Left ventricle myocardium superior (tissue), 1 donor: ENCODE data around the gene CTTNBP2. TPM values are rescaled to one million over a fixed set of nuclear protein-coding genes. Genes with fewer than 3 reads are reported as not detected.

Experiments used
- ATAC-seq: fragments of 200-7000 bp; cut with Tn5 transposase; one replicate; pipeline ENCODE4 v1.9.1; 2020; ENCODE audit warnings: mild to moderate bottlenecking, moderate library complexity
- DNase-seq: peaks from one replicate; pipeline ENCODE4 v3.0.0-alpha.2; 2020
- intact Hi-C: fragments of 100-400 bp; cut with micrococcal nuclease; formaldehyde crosslinking; loops from one replicate; pipeline ENCODE4 v1.11.0; 2022
- long read RNA-seq: library from polyadenylated mRNA; unstranded; transcript quantifications from one replicate; pipeline ENCODE4 v2.0.0, GENCODE V29; 2021
- total RNA-seq: library from RNA; stranded (reverse); fragmentation: NEBNext Ultra II Directional; extraction: Animal tissue kit (Norgen Biotek cat#: 25700); gene quantifications from one replicate; pipeline ENCODE4 v1.2.1, GENCODE V29; 2021
- donor health status: DM: no; HTN: yes; CAD: no; lungs with severe emphysema.

CTTNBP2 gene, protein sequence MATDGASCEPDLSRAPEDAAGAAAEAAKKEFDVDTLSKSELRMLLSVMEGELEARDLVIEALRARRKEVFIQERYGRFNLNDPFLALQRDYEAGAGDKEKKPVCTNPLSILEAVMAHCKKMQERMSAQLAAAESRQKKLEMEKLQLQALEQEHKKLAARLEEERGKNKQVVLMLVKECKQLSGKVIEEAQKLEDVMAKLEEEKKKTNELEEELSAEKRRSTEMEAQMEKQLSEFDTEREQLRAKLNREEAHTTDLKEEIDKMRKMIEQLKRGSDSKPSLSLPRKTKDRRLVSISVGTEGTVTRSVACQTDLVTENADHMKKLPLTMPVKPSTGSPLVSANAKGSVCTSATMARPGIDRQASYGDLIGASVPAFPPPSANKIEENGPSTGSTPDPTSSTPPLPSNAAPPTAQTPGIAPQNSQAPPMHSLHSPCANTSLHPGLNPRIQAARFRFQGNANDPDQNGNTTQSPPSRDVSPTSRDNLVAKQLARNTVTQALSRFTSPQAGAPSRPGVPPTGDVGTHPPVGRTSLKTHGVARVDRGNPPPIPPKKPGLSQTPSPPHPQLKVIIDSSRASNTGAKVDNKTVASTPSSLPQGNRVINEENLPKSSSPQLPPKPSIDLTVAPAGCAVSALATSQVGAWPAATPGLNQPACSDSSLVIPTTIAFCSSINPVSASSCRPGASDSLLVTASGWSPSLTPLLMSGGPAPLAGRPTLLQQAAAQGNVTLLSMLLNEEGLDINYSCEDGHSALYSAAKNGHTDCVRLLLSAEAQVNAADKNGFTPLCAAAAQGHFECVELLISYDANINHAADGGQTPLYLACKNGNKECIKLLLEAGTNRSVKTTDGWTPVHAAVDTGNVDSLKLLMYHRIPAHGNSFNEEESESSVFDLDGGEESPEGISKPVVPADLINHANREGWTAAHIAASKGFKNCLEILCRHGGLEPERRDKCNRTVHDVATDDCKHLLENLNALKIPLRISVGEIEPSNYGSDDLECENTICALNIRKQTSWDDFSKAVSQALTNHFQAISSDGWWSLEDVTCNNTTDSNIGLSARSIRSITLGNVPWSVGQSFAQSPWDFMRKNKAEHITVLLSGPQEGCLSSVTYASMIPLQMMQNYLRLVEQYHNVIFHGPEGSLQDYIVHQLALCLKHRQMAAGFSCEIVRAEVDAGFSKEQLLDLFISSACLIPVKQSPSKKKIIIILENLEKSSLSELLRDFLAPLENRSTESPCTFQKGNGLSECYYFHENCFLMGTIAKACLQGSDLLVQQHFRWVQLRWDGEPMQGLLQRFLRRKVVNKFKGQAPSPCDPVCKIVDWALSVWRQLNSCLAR (N-terminal part only)
- total RNA-seq: 0.77 TPM
- long read RNA-seq: 0 reads

DNA sequence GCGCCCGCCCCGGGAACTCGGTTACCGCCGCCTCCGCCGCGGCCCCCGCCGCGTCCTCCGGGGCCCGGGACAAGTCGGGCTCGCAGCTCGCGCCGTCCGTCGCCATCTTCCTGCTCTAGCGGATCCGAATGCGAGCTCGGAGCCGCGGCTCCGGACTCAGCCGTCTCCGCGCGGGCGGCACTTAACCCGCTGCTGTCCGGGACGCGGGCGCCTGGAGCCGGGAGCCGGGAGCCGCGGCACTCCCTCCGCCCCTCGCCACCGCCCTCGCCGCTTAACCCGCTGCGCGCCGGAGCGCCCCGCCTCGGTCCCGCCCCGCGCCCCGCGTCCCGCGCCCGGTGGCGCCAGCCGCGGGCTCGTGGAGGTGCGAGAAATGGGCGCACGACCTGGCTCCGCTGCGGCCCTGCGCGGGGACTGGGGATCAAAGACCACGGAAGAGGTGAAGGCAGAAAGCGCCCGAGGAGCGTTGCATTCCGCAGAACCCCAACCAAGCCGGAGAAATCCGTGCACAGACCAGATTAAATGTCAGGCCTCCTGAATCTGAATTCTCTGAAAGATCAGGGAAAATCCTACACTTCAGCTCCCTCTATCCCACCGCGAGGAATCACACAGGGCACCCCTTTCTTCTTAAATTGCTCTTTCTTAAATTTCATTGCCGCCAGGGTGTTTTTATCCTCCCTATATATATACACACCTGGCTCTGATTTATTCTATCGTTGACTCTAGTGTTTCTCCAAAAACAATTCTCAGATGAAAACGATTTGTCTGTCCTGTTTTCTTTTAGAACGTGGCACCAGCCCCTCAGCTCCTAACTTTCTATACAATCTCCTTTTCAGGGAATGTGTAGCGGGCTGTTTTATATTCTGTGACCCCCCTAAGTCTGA, at the start of gene CTTNBP2:
TSS of gene CTTNBP2 (minus strand) at position 132 of the 881 bp plus-strand sequence. CDS start at position 106, 26 bp downstream.
- DNase-seq (peak; percentile 75), ATAC-seq (peak; percentile 89)
- intact Hi-C loops: no loop called here

- ATAC-seq (no peak), DNase-seq (no peak)
- intact Hi-C loops: no loop called here
Measured at GRCh38 chr7:117916309-117916708, 43.1 kb upstream of the CTTNBP2 start.

DNA sequence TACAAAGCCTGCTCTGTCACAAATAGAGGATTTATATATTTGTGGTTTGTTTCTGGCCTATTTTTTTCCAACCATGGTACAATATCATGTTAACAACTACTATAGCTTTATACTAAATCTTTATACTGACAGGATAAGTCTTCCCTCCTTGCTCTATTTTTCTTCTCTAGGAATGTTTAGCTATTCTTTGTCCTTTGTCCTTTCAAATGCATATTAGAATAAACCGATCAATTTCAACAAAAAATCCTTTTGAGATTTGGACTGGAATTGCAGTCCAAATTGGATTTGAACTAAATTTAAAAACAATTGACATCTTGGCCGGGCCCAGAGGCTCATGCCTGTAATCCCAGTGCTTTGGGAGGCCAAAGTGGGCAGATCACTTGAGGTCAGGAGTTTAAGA, 39.2 kb upstream of the CTTNBP2 start:
- ATAC-seq (no peak), DNase-seq (no peak)
- intact Hi-C loops: no loop called here

DNA sequence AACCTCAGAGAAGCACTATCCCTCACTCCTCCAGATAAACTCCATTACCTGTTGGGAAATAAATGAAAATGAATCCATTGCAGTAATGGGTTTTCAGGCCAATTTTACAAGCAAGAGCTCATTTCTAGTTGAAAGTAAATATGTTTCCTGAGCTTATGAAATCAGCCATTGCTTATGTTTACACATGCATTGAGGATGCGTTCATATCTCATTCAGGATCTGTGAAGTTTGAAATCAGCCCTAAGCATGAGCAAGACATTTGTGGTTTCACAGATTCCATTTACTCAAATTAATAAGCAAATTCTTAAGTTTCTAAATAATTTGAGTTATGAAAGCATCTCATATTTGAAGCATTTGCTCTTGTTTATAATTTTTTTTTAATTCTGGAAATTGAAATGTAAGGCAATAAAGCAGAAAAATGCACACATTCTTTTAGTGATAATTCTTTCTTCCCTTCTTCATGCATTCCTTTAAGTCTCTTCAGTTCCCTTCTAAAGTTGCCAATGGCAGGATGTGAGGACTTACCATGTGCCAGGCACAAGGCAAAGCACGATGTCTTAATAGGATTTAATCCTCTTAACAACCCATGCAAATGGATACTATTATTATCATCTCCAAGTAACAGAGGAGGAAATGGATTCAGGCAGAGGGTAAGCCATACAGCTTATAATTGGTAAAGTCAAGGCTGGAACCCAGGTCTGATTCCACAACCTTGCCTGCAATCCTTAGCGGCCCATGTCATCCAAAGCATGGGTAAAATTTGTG, 35.0 kb upstream of the CTTNBP2 start:
- intact Hi-C loops: no loop called here
- ATAC-seq: no peak
- no peak for DNase-seq

- intact Hi-C loops: no loop called here
- DNase-seq: no peak
- ATAC-seq: no peak
Measured at GRCh38 chr7:117907049-117907640, 33.9 kb upstream of the CTTNBP2 start.

- no peak for ATAC-seq
Measured at GRCh38 chr7:117902314-117902889, 29.2 kb upstream of the CTTNBP2 start.

GRCh38 chr7:117901089-117901797, 28.0 kb upstream of the CTTNBP2 start:
- ATAC-seq (no peak), DNase-seq (no peak)
- intact Hi-C loops: no loop called here

More at GRCh38 chr7:117902314-117902889, 29.2 kb upstream of the CTTNBP2 start:
- DNase-seq: no peak
- intact Hi-C loops: no loop called here

DNA sequence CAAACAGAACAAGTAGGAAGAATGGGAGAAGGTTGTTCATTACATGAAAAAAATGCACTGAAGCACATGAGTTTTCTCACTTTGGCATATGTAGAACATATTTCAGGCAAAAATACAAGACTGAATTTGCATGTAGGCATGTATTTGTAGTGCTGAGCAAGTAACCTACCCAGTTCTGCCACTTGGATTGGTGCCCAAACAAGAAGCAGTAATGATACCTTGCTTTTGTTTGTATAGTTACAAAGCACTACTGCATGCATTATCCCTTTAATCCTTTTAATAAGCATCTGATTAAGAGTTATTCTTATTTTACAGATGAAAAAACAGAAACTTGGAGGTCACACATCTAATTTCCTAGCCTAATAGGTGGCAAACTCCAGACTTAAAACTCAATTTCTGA, 23.1 kb upstream of the CTTNBP2 start:
- intact Hi-C loops: no loop called here
- DNase-seq (no peak), ATAC-seq (no peak)

- DNase-seq: no peak
- intact Hi-C loops: no loop called here
- no peak for ATAC-seq
Measured at GRCh38 chr7:117895276-117895675, 22.0 kb upstream of the CTTNBP2 start.

DNA sequence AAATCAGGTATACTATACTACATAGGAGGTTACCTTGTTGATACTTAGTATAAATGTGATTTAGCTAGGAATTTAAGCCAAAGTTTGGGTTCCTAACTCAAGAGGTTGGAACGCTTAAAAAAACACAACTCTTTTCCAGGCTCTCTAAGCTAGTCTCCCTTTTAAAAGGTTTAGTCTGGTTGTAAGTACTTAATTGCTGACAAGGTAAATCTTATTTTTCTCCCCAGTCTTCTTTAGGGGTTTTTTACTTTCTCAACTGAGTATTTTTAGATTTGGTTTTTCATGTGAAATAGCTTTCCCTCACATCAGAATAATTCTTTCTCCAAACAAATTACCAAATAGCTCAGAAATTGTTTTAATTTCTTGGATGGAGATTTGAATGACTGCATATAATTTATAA, 20.8 kb upstream of the CTTNBP2 start:
- intact Hi-C loops: no loop called here
- DNase-seq (no peak), ATAC-seq (no peak)

GRCh38 chr7:117892821-117893220, 19.6 kb upstream of the CTTNBP2 start:
- intact Hi-C loops: no loop called here
- DNase-seq: no peak
- ATAC-seq: no peak

DNA sequence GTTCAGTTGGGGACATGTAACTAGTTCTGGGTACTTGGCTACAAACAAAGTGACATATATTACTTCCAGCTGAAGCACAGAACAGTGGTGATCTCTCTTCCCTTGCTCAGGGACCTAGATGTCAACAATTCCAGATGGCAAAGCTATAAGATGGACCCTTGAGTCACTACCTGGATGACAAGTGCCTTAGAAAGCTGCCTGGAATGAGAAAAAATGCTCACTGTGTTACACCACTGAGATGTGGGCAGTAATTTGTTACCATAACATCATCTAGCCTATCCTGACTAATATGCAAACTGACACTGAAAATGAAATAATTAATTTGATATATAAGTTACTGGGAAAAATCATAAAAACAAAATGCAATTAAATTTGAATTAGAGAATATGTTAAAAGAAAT, 16.4 kb upstream of the CTTNBP2 start:
- intact Hi-C loops: no loop called here
- DNase-seq (no peak), ATAC-seq (no peak)

DNA sequence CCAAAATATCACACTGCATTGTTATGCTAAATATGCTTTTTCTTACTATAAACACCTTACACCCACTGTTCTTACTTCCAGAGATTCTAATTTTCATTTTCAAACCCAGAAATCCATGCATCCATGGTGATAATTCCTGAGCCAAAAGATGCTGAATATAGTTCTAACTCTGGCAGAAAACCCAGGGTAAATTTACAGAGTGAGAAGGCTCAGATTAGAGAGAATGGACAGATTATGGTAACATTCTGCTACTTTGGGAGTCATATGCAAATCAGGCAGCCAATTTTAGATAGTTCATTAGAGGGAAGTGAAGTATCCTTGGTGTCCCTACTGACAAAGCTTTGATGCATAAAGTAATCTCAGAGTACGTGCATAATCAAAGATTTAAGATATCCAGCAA, 15.4 kb upstream of the CTTNBP2 start:
- intact Hi-C loops: no loop called here

DNA sequence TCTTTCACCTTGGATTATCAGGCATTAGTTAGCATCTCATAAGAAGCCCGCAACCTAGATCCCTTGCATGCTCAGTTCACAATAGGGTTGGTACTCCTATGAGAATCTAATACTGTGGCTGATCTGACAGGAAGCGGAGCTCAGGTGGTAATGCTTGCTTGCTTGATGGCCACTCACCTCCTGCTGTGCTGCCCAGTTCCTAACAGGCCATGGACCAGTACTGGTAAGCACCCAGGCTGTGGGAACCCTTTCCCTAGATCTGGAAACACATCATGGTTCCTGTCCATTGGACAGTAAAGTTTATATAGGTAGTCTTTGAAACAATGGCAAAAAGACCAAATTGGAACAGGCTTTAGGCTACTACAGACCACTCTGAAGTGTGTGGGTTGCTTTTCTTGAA, 9.4 kb upstream of the CTTNBP2 start:
- ATAC-seq (no peak), DNase-seq (no peak)
- intact Hi-C loops: no loop called here

More for the DNA sequence above, 15.4 kb upstream of the CTTNBP2 start:
- no peak for DNase-seq
- no peak for ATAC-seq

GRCh38 chr7:117876761-117877160, 3.5 kb upstream of the CTTNBP2 start:
- intact Hi-C loops: no loop called here
- DNase-seq (no peak), ATAC-seq (no peak)

- intact Hi-C loops: no loop called here
- no peak for DNase-seq
- no peak for ATAC-seq
Measured at GRCh38 chr7:117875566-117875965, 2.3 kb upstream of the CTTNBP2 start.
